Fibroblast of lung (primary cell): ENCODE results near the gene DEGS2.

Experiments
- CTCF ChIP-seq, 2 donors: IDR thresholded peaks in 1 of 2; conservative IDR thresholded peaks in 1 of 2; 1 replicate in 1 of 2; 2 replicates in 1 of 2; pipeline ENCODE4 v1.5.1; 2011 to 2012; ENCODE audit warnings: low read length in 2 of 2, control low read depth in 1 of 2, inconsistent platforms in 1 of 2, low read depth in 1 of 2, mild to moderate bottlenecking in 1 of 2
- EZH2 ChIP-seq: IDR thresholded peaks from 2 replicates; pipeline ENCODE4 v1.5.1; 2012; ENCODE audit warnings: low read length, control low read depth, mild to moderate bottlenecking; ENCODE audit errors: missing control alignments

- TF ChIP-seq CTCF (conservative IDR thresholded peaks at IDR 0.05 in 1 of 2, IDR thresholded peaks at IDR 0.05 in 1 of 2; ENCODE audit: low read depth in 1 of 2, low read length in 2 of 2) (no peak), EZH2 (no peak)
Observed at GRCh38 chr14:100103250-100104005, 56.0 kb downstream of the DEGS2 start.
